Osteoblast (primary cell): Measurements from ENCODE around the gene CABP5. TPM values are rescaled to one million over a fixed set of nuclear protein-coding genes. Genes with fewer than 3 reads are reported as not detected.

Experiments
- DNase-seq: peaks from one replicate; pipeline ENCODE4 v3.0.0; 2011; ENCODE audit warnings: low spot score, mixed read lengths; ENCODE audit not compliant: insufficient read length; ENCODE audit errors: missing footprints
- H2AFZ ChIP-seq: 2 replicates; pipeline ENCODE4 v1.6.0; 2011; ENCODE audit warnings: mild to moderate bottlenecking, low read length
- H3K27ac ChIP-seq: 2 replicates; pipeline ENCODE4 v1.5.1; 2011; ENCODE audit warnings: mild to moderate bottlenecking, low read depth, low read length, moderate library complexity
- H3K27me3 ChIP-seq: 2 replicates; pipeline ENCODE4 v1.6.0; 2012; ENCODE audit warnings: mild to moderate bottlenecking, control low read depth, inconsistent platforms, low read length, moderate library complexity; ENCODE audit not compliant: insufficient read depth
- H3K36me3 ChIP-seq: 2 replicates; pipeline ENCODE4 v1.5.1; 2011; ENCODE audit warnings: mild to moderate bottlenecking, low read length, control low read depth, moderate library complexity; ENCODE audit not compliant: insufficient read depth
- H3K4me1 ChIP-seq: 2 replicates; pipeline ENCODE4 v1.5.1; 2011; ENCODE audit warnings: mild to moderate bottlenecking, low read length, control low read depth, moderate library complexity; ENCODE audit not compliant: insufficient read depth
- H3K4me2 ChIP-seq: 2 replicates; pipeline ENCODE4 v1.6.0; 2011; ENCODE audit warnings: mild to moderate bottlenecking, low read length; ENCODE audit not compliant: insufficient read depth
- H3K4me3 ChIP-seq: fragments of 200-600 bp; sonication (generic); 3 replicates; pipeline ENCODE4 v1.5.1; 2012; ENCODE audit warnings: mild to moderate bottlenecking, low read length, inconsistent platforms; ENCODE audit not compliant: insufficient read depth
- H3K79me2 ChIP-seq: 2 replicates; pipeline ENCODE4 v1.6.0; 2012; ENCODE audit warnings: mild to moderate bottlenecking, low read length, control low read depth, inconsistent platforms; ENCODE audit not compliant: insufficient read depth
- H3K9me3 ChIP-seq: 2 replicates; pipeline ENCODE4 v1.5.1; 2011; ENCODE audit warnings: low read depth, low read length, control low read depth
- H4K20me1 ChIP-seq: 2 replicates; pipeline ENCODE4 v1.6.0; 2012; ENCODE audit warnings: mild to moderate bottlenecking, low read length, control low read depth; ENCODE audit not compliant: insufficient read depth
- total RNA-seq: library from RNA; depleted of rRNA; stranded (reverse); fragments of >200 nt; gene quantifications from 2 replicates; pipeline ENCODE4 v1.2.3, GENCODE V29; 2012
- TF ChIP-seq, protein P1 (sequence below): IDR thresholded peaks from 2 replicates; pipeline ENCODE4 v1.5.1; 2011; ENCODE audit warnings: mild to moderate bottlenecking, low read depth, low read length, moderate library complexity; ENCODE audit errors: extremely low read depth

CABP5 gene
- total RNA-seq, 1 donor, result not detected

DNA sequence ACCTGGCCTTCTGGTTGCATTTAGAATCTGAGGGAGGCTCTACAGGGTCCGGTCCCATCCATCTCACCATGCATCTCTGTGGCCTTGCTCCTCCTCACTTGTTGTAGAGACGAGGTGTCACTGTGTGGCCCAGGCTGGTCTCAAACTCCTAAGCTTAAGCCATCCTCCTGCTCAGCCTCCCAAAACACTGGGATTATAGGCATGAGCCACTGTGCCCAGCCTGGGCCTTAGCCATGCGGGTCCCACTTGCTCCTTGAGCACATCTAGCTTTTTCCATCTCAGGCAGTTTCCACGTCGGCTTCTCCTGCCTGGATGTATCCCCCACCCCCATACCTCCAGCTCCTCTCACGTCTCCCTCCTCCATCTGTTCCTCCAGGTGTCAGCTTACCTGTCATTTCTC, 39.6 kb downstream of the CABP5 start:
- Histone ChIP-seq H3K27ac (no peak overlapping the region), H3K36me3 (no peaks in the 10 kb centered on the region), H3K4me1 (no peaks in the 10 kb centered on the region), H3K4me2 (no peak overlapping the region), H3K4me3 (no peak overlapping the region), H3K9me3 (no peaks in the 10 kb centered on the region), H3K27me3 (no peaks in the 10 kb centered on the region), H3K79me2 (no peaks in the 10 kb centered on the region), H2AFZ (no peak overlapping the region), H4K20me1 (no peaks in the 10 kb centered on the region)
- TF ChIP-seq, protein P1, sequence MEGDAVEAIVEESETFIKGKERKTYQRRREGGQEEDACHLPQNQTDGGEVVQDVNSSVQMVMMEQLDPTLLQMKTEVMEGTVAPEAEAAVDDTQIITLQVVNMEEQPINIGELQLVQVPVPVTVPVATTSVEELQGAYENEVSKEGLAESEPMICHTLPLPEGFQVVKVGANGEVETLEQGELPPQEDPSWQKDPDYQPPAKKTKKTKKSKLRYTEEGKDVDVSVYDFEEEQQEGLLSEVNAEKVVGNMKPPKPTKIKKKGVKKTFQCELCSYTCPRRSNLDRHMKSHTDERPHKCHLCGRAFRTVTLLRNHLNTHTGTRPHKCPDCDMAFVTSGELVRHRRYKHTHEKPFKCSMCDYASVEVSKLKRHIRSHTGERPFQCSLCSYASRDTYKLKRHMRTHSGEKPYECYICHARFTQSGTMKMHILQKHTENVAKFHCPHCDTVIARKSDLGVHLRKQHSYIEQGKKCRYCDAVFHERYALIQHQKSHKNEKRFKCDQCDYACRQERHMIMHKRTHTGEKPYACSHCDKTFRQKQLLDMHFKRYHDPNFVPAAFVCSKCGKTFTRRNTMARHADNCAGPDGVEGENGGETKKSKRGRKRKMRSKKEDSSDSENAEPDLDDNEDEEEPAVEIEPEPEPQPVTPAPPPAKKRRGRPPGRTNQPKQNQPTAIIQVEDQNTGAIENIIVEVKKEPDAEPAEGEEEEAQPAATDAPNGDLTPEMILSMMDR, result no peak
- no peak for DNase-seq

DNA sequence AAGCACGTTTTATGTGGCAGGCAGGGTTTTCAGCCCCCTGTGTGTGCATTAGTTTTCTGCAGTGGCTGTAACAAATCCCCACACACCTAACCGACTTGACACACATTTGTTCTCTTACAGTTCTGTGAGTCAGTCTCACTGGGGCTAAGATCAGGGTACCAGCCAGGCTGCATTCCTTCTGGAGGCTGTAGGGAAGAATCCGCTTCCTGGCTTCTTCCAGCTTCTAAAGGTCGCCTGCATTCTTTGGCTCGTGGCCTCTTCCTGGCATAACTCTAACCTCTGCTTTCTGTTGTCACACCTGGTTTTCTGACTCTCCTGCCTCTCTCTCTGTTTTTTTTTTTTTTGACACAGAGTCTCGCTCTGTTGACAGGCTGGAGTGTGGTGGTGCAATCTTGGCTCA, 43.0 kb downstream of the CABP5 start:
- H3K9me3 ChIP-seq, result no peaks in the 10 kb centered on the region
- DNase-seq, result no peak
- no peaks in the 10 kb centered on the region for H4K20me1 ChIP-seq
- H3K4me2 ChIP-seq, result no peak overlapping the region
- H3K27ac ChIP-seq, result no peak overlapping the region
- no peaks in the 10 kb centered on the region for H3K4me1 ChIP-seq
- no peak overlapping the region for H2AFZ ChIP-seq
- H3K79me2 ChIP-seq, result no peaks in the 10 kb centered on the region
- TF ChIP-seq, protein P1, result no peak
- H3K27me3 ChIP-seq, result no peaks in the 10 kb centered on the region
- H3K4me3 ChIP-seq, result no peak overlapping the region
- H3K36me3 ChIP-seq, result no peaks in the 10 kb centered on the region

DNA sequence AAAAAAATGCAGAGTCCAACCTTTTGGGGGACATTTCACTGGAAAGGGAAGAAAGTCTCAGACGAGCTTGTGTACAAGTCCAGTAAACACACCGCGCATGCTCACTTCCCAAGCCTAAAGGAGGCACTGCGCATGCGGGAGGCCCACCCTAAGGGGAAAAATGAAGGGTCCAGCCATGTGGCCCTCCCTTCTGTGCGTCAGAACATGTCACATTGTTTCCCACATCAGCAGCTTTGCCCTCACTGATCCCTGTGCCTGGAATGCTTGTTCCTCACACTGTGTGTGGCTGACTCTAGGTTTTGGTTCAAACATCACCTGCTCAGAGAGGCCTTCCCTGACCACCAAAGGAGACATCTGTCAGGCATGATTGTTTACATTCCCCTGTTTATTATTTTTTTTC, 45.1 kb downstream of the CABP5 start:
- TF ChIP-seq, protein P1, result no peak

DNA sequence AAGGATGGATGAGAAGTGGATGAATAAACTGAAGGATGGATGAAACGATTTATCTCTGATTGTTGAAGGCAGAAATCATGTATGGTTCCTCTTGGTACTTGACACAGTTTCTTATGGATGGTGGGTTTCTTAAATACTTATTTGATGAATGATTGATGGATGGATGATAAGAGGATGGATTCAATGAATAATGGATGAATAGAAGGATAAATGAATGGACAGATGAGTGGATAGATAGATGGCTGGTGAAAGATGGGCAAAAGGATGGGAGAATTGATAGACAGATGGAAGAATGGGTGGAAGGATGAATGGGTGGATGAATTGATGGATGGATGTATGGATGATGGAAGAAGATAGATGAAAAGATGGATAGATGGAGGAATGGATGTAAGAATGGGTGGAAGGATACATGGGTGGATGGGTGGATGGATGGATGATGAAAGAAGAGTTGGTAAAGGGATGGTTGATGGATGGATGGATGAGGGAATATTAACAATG, 47.6 kb downstream of the CABP5 start:
- Histone ChIP-seq H3K4me3 (no peak overlapping the region), H3K4me1 (no peaks in the 10 kb centered on the region), H3K36me3 (no peaks in the 10 kb centered on the region), H3K9me3 (no peaks in the 10 kb centered on the region), H3K4me2 (no peak overlapping the region), H3K27me3 (peaks cover 4% of the 10 kb centered on the region), H3K27ac (no peak overlapping the region), H3K79me2 (no peaks in the 10 kb centered on the region), H2AFZ (no peak overlapping the region), H4K20me1 (no peaks in the 10 kb centered on the region)
- DNase-seq, result no peak
- TF ChIP-seq, protein P1, result no peak

More for the DNA sequence above, 45.1 kb downstream of the CABP5 start:
- H3K4me1 ChIP-seq, result no peaks in the 10 kb centered on the region
- H3K27me3 ChIP-seq, result peaks cover 2% of the 10 kb centered on the region
- no peaks in the 10 kb centered on the region for H3K36me3 ChIP-seq
- no peaks in the 10 kb centered on the region for H3K79me2 ChIP-seq
- no peak overlapping the region for H3K27ac ChIP-seq
- DNase-seq, result no peak
- no peak overlapping the region for H2AFZ ChIP-seq
- no peaks in the 10 kb centered on the region for H4K20me1 ChIP-seq
- no peak overlapping the region for H3K4me3 ChIP-seq
- no peaks in the 10 kb centered on the region for H3K9me3 ChIP-seq
- H3K4me2 ChIP-seq, result no peak overlapping the region
